PFSK-1 (cell line): Measurements from ENCODE around the gene ZDHHC9.

Source experiments
- FOXP2 ChIP-seq: optimal IDR thresholded peaks from 2 replicates; pipeline ENCODE3; 2011; ENCODE audit warnings: borderline replicate concordance, control low read depth, inconsistent platforms; ENCODE audit not compliant: insufficient read depth; ENCODE audit errors: extremely low read length, extremely low read depth
- POLR2AphosphoS5 ChIP-seq: IDR thresholded peaks from 2 replicates; pipeline ENCODE4 v1.6.1; 2012; ENCODE audit warnings: low read depth, mild to moderate bottlenecking, control low read depth, low read length, moderate library complexity
- REST ChIP-seq, 2 experiments: IDR thresholded peaks; 2 replicates each; pipeline versions ENCODE4 v1.6.1 to v1.8.0; 2011 to 2012; ENCODE audit warnings: low read depth in 2 of 2, low read length in 2 of 2, control low read depth in 1 of 2, inconsistent platforms in 1 of 2, mild to moderate bottlenecking in 1 of 2, moderate library complexity in 1 of 2; ENCODE audit not compliant: insufficient read depth in 1 of 2
- SIN3A ChIP-seq: IDR thresholded peaks from 2 replicates; pipeline ENCODE4 v1.6.1; 2012; ENCODE audit warnings: mild to moderate bottlenecking, low read length, moderate library complexity, borderline replicate concordance; ENCODE audit not compliant: insufficient read depth
- TAF1 ChIP-seq: IDR thresholded peaks from 2 replicates; pipeline ENCODE4 v1.6.1; 2012; ENCODE audit warnings: low read length, control low read depth, borderline replicate concordance; ENCODE audit not compliant: insufficient read depth

ZDHHC9 gene

GRCh38 chrX:129780441-129781105 lies 63.1 kb downstream of the ZDHHC9 start:
- no peak for TF ChIP-seq TAF1
- no peak for TF ChIP-seq REST (IDR thresholded peaks at IDR 0.05; ENCODE audit: insufficient read depth in 1 of 2, low read depth in 2 of 2, low read length in 2 of 2)
- TF ChIP-seq POLR2AphosphoS5: no peak
- TF ChIP-seq FOXP2: no peak
- TF ChIP-seq SIN3A: no peak

- TF ChIP-seq POLR2AphosphoS5 (no peak), TAF1 (no peak), FOXP2 (no peak)
These were observed 63.9 kb downstream of the ZDHHC9 start, which contains the start of gene SASH3 for GRCh38 chrX:129779747-129780146. TSS of gene SASH3 (plus strand) at chrX:129779949. CDS start at chrX:129780098, 149 bp downstream.

- TF ChIP-seq SIN3A: no peak
- no peak for TF ChIP-seq REST (IDR thresholded peaks at IDR 0.05; ENCODE audit: insufficient read depth in 1 of 2, low read depth in 2 of 2, low read length in 2 of 2)
- TF ChIP-seq POLR2AphosphoS5: no peak
- no peak for TF ChIP-seq FOXP2
- TF ChIP-seq TAF1: no peak
These were observed 64.5 kb downstream of the ZDHHC9 start for GRCh38 chrX:129779086-129779672.

- TF ChIP-seq TAF1 (no peak), FOXP2 (peak; percentile 70)
These were observed 66.3 kb downstream of the ZDHHC9 start for GRCh38 chrX:129777218-129778030.

- TF ChIP-seq TAF1: no peak
- TF ChIP-seq POLR2AphosphoS5: no peak
- TF ChIP-seq SIN3A: no peak
- no peak for TF ChIP-seq REST (IDR thresholded peaks at IDR 0.05; ENCODE audit: insufficient read depth in 1 of 2, low read depth in 2 of 2, low read length in 2 of 2)
- no peak for TF ChIP-seq FOXP2
These were observed 69.8 kb downstream of the ZDHHC9 start for GRCh38 chrX:129773649-129774458.

GRCh38 chrX:129772796-129773431 lies 70.8 kb downstream of the ZDHHC9 start:
- TF ChIP-seq REST (IDR thresholded peaks at IDR 0.05; ENCODE audit: insufficient read depth in 1 of 2, low read depth in 2 of 2, low read length in 2 of 2) (no peak), TAF1 (no peak), POLR2AphosphoS5 (no peak), FOXP2 (no peak), SIN3A (no peak)
